ENCODE data around the gene PCDHGC4.

GRCh38 chr5:141533897-141534296, 49.1 kb downstream of the PCDHGC4 start:
- TF ChIP-seq CTCF (IDR thresholded peaks at IDR 0.05) (no peak), POLR2A (IDR thresholded peaks at IDR 0.05) (no peak)

Measured in uterus (tissue), 2 donors.